Smooth muscle cell (in vitro differentiated cells): ENCODE data around the gene DOCK4. TPM values are rescaled to one million over a fixed set of nuclear protein-coding genes. Genes with fewer than 3 reads are reported as not detected.

Source experiments
- DNase-seq: peaks from one replicate; lab custom pipeline; 2025; ENCODE audit not compliant: unreplicated experiment; lab: John Stamatoyannopoulos, UW
- H2AFZ ChIP-seq: fragments of 200-600 bp; sonication (generic); 2 replicates; pipeline ENCODE4 v1.6.0; 2016; ENCODE audit warnings: antibody characterized with exemption, low read depth, mild to moderate bottlenecking
- H3F3A ChIP-seq: fragments of 200-600 bp; sonication (generic); 2 replicates; pipeline ENCODE4 v1.6.0; 2017; ENCODE audit warnings: antibody characterized with exemption, low read depth
- H3K27ac ChIP-seq: fragments of 200-600 bp; sonication (generic); 2 replicates; pipeline ENCODE4 v1.5.1; 2016; ENCODE audit warnings: low read depth, mild to moderate bottlenecking
- H3K27me3 ChIP-seq: fragments of 200-600 bp; sonication (generic); 2 replicates; pipeline ENCODE4 v1.6.1; 2016; ENCODE audit warnings: low read depth, mild to moderate bottlenecking
- H3K36me3 ChIP-seq: fragments of 200-600 bp; sonication (generic); 2 replicates; pipeline ENCODE4 v1.5.1; 2016; ENCODE audit warnings: low read depth
- H3K4me1 ChIP-seq: fragments of 200-600 bp; sonication (generic); 2 replicates; pipeline ENCODE4 v1.5.1; 2016; ENCODE audit warnings: low read depth
- H3K4me2 ChIP-seq: fragments of 200-600 bp; sonication (generic); 2 replicates; pipeline ENCODE4 v1.6.0; 2016; ENCODE audit warnings: mild to moderate bottlenecking
- H3K4me3 ChIP-seq: fragments of 200-600 bp; sonication (generic); 2 replicates; pipeline ENCODE4 v1.5.1; 2016; ENCODE audit warnings: mild to moderate bottlenecking
- H3K79me2 ChIP-seq: fragments of 200-600 bp; sonication (generic); 2 replicates; pipeline ENCODE4 v1.6.0; 2016; ENCODE audit warnings: low read depth, mild to moderate bottlenecking
- H3K9ac ChIP-seq: fragments of 200-600 bp; sonication (generic); 2 replicates; pipeline ENCODE4 v1.6.0; 2016; ENCODE audit warnings: low read depth
- H3K9me3 ChIP-seq: fragments of 200-600 bp; sonication (generic); replicated peaks from 2 replicates; pipeline ENCODE4 v1.5.1; 2016; ENCODE audit warnings: low read depth
- H4K20me1 ChIP-seq: fragments of 200-600 bp; sonication (generic); 2 replicates; pipeline ENCODE4 v1.6.0; 2016; ENCODE audit warnings: low read depth
- CTCF ChIP-seq: fragments of 200-600 bp; sonication (generic); IDR thresholded peaks from 2 replicates; pipeline ENCODE4 v1.5.1; 2017; ENCODE audit warnings: borderline replicate concordance, mild to moderate bottlenecking, antibody characterized with exemption; ENCODE audit not compliant: insufficient read depth, poor library complexity, severe bottlenecking
- WGBS: methylation state at CpG from one replicate; pipeline ENCODE4 v1.1.7; 2016; ENCODE audit warnings: low lambda C conversion rate; 5-methylcytosine and 5-hydroxymethylcytosine counted together
- polyA plus RNA-seq: library from polyadenylated mRNA; unstranded; fragments of >200 nt; fragmentation: Nextera tagmentation; extraction: Ambion mirVana; gene quantifications from 2 replicates; pipeline ENCODE4 v1.2.1, GENCODE V29; 2016
- total RNA-seq: library from RNA; depleted of rRNA; stranded (reverse); fragments of >200 nt; gene quantifications from 2 replicates; pipeline ENCODE4 v1.2.3, GENCODE V29; 2014

DOCK4 gene
- total and polyA plus RNA-seq, 2 experiments from 2014 or later = 7.4 to 20.5 TPM

DNA sequence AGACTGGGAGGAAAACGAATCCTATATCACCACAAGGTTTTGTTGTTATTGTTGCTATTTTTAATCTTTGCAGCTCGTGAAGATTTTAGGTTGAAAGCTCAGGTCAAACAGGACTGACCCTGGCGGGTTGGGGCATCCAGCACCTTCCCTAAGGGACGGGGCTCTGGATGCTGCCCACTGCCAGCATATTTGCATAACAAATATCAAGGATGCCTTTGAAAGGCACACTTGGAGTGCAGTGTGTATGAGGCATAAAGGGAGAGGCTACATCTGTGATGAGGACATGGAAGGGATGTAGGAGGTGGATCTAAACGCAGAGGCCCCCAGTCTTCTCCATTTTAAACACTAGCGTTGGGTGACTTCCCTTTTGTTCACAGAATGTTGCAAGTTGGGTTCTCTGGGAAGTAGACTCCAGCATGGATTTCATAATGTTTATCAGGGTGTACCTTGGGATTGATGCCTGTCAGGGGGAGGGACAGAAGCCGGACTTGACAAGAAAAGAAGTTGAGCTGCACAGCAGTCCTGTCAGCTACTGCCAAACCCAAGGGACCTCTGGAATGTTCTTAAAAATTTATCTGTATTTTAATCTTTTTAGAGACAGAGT lies 462.9 kb downstream of the DOCK4 start:
- Histone ChIP-seq H3K9ac (no peak overlapping the region), H3K4me3 (no peak overlapping the region), H3K79me2 (no peaks in the 10 kb centered on the region), H4K20me1 (no peaks in the 10 kb centered on the region), H3K4me2 (no peak overlapping the region), H3K4me1 (no peaks in the 10 kb centered on the region), H3K9me3 (no peaks in the 10 kb centered on the region), H3K36me3 (no peaks in the 10 kb centered on the region), H2AFZ (no peak overlapping the region), H3K27me3 (no peaks in the 10 kb centered on the region), H3K27ac (no peak overlapping the region), H3F3A (no peaks in the 10 kb centered on the region)
- no peak for TF ChIP-seq CTCF
- WGBS = 89% methylated on average over 7 of the region's 7 CpGs
- no peak for DNase-seq

- H3K4me3 ChIP-seq = no peak overlapping the region
- H3K36me3 ChIP-seq = no peaks in the 10 kb centered on the region
- no peak overlapping the region for H3K9ac ChIP-seq
- no peak for DNase-seq
- no peaks in the 10 kb centered on the region for H3K4me1 ChIP-seq
- no peaks in the 10 kb centered on the region for H3K27me3 ChIP-seq
- H2AFZ ChIP-seq = no peak overlapping the region
- no peaks in the 10 kb centered on the region for H3F3A ChIP-seq
- peak; percentile 67 for TF ChIP-seq CTCF
- H4K20me1 ChIP-seq = no peaks in the 10 kb centered on the region
- H3K9me3 ChIP-seq = no peaks in the 10 kb centered on the region
- no peaks in the 10 kb centered on the region for H3K79me2 ChIP-seq
- H3K27ac ChIP-seq = no peak overlapping the region
- no peak overlapping the region for H3K4me2 ChIP-seq
- WGBS = 54% methylated on average over 8 of the region's 8 CpGs
Measured at GRCh38 chr7:111741811-111742240, 464.4 kb downstream of the DOCK4 start.

- no peaks in the 10 kb centered on the region for H4K20me1 ChIP-seq
- DNase-seq = no peak
Measured at GRCh38 chr7:111740942-111741341, 465.3 kb downstream of the DOCK4 start.

More at GRCh38 chr7:111740942-111741341, 465.3 kb downstream of the DOCK4 start:
- no peak overlapping the region for H3K4me2 ChIP-seq
- no peak overlapping the region for H3K27ac ChIP-seq
- WGBS = 91% methylated on average over 3 of the region's 3 CpGs
- no peak overlapping the region for H2AFZ ChIP-seq
- H3F3A ChIP-seq = no peaks in the 10 kb centered on the region
- no peak for TF ChIP-seq CTCF
- H3K4me3 ChIP-seq = no peak overlapping the region
- no peaks in the 10 kb centered on the region for H3K27me3 ChIP-seq
- H3K9ac ChIP-seq = no peak overlapping the region
- no peaks in the 10 kb centered on the region for H3K36me3 ChIP-seq
- no peaks in the 10 kb centered on the region for H3K4me1 ChIP-seq
- H3K9me3 ChIP-seq = no peaks in the 10 kb centered on the region
- H3K79me2 ChIP-seq = no peaks in the 10 kb centered on the region
